Mucosa of descending colon (tissue), 3 donors: ENCODE measurements around the gene PLXNA4. TPM values are rescaled to one million over a fixed set of nuclear protein-coding genes. Genes with fewer than 3 reads are reported as not detected.

Experiments used
- ATAC-seq: fragments of 200-7000 bp; cut with Tn5 transposase; one replicate; pipeline ENCODE4 v1.9.1; 2020; ENCODE audit warnings: mild to moderate bottlenecking, moderate library complexity
- DNase-seq, 3 donors: peaks; one replicate each; pipeline ENCODE4 v3.0.0-alpha.2; 2020
- H3K36me3 ChIP-seq: fragments of 200-600 bp; one replicate; pipeline ENCODE4 v1.8.0; 2021; ENCODE audit warnings: low read depth, mild to moderate bottlenecking
- H3K4me1 ChIP-seq: fragments of 200-600 bp; one replicate; pipeline ENCODE4 v1.8.0; 2021; ENCODE audit warnings: low read depth, mild to moderate bottlenecking
- H3K4me3 ChIP-seq: fragments of 200-600 bp; one replicate; pipeline ENCODE4 v1.8.0; 2021; ENCODE audit warnings: mild to moderate bottlenecking
- H3K9me3 ChIP-seq: fragments of 200-600 bp; one replicate; pipeline ENCODE4 v1.8.0; 2021; ENCODE audit warnings: mild to moderate bottlenecking
- intact Hi-C, 2 donors: fragments of 100-400 bp; cut with DNase I in 1 of 2; cut with micrococcal nuclease in 1 of 2; formaldehyde crosslinking; loops; one replicate each; pipeline versions ENCODE4 v1.11.0 to v1.11.1; 2022; cut with DNase I, micrococcal nuclease
- total RNA-seq, 3 donors: library from RNA; stranded (reverse); fragmentation: NEBNext Ultra II Directional in 2 of 3; extraction: Animal tissue kit (Norgen Biotek cat#: 25700) in 2 of 3; gene quantifications; one replicate each; pipeline versions ENCODE4 v1.2.1 to v1.2.4, GENCODE V29; 2021 to 2023
- TF ChIP-seq, protein P1 (sequence below): fragments of 200-600 bp; IDR thresholded peaks from one replicate; pipeline ENCODE4 v1.8.0; 2022; ENCODE audit warnings: antibody characterized with exemption, mild to moderate bottlenecking
- donor health status: DM: no; HTN: no; CAD: no; lungs with moderate emphysema.
- donor health status: DM: no; HTN: no; CAD: no.
- donor health status: DM: no; HTN: yes; CAD: no.

Gene PLXNA4
- total RNA-seq, 3 donors from 2014 or later = 0.78 to 3.5 (median 2.7) TPM

DNA sequence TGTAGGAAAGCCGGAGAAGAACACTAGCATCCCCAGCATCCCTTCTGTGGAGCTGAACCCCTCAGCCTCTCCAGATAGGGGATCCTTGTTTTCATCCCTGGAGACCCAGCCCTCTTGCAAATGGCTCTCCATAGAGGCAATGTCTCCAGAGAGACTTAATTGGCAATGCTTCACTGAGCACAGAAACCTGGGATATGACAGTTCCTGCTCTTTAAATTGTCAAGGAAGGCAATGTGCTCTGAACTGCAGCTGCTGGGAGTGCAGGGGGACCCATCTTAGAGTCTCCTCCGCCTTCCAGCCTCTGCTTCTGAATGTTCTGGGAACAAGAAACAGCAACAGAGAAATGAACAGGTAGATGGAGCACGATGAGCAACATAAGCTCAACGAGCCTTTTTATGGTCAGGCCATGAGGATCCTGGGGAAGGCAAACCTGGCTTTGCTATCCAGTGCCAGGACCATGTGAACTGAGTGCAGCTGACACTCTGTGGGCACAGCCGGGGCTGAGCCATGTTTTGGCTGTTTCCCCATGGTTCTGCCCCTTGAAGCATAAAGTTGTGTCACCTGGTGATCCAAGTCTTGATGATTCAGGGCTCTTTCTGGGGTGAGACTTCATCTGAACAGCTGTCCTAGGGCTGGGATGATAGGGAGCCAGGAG, 481.0 kb downstream of the PLXNA4 start:
- Histone ChIP-seq H3K4me3 (no peak overlapping the region), H3K4me1 (no peaks in the 10 kb centered on the region), H3K9me3 (no peaks in the 10 kb centered on the region), H3K36me3 (no peaks in the 10 kb centered on the region)
- DNase-seq (no peak), ATAC-seq (no peak)
- TF ChIP-seq, protein P1, sequence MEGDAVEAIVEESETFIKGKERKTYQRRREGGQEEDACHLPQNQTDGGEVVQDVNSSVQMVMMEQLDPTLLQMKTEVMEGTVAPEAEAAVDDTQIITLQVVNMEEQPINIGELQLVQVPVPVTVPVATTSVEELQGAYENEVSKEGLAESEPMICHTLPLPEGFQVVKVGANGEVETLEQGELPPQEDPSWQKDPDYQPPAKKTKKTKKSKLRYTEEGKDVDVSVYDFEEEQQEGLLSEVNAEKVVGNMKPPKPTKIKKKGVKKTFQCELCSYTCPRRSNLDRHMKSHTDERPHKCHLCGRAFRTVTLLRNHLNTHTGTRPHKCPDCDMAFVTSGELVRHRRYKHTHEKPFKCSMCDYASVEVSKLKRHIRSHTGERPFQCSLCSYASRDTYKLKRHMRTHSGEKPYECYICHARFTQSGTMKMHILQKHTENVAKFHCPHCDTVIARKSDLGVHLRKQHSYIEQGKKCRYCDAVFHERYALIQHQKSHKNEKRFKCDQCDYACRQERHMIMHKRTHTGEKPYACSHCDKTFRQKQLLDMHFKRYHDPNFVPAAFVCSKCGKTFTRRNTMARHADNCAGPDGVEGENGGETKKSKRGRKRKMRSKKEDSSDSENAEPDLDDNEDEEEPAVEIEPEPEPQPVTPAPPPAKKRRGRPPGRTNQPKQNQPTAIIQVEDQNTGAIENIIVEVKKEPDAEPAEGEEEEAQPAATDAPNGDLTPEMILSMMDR = no peak
- intact Hi-C loops = no loop called here

DNA sequence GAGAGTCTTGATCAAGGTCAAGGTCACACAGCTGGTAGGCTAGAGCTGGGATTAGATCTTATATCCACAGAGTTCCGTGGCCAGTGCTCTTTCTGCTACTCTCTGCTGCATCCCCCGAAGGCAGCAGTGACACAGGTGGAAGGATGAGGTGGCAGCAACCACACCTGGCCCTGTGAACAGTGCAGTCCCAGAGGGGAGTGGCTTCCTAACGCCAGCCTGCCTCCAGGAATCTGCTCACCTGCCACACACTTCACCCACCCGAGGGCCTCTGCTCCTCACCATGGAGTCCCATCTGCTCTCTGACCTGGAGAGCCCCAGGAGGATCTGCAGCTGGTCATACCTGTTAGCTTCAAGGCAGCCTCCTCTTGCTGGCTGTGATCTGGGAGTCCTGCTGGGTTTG, 484.2 kb downstream of the PLXNA4 start:
- TF ChIP-seq, protein P1 = no peak
- no peaks in the 10 kb centered on the region for H3K4me1 ChIP-seq
- ATAC-seq = peak; percentile 80
- no peaks in the 10 kb centered on the region for H3K9me3 ChIP-seq
- DNase-seq = no peak
- no peaks in the 10 kb centered on the region for H3K36me3 ChIP-seq
- H3K4me3 ChIP-seq = no peak overlapping the region
- intact Hi-C loops = no loop called here

DNA sequence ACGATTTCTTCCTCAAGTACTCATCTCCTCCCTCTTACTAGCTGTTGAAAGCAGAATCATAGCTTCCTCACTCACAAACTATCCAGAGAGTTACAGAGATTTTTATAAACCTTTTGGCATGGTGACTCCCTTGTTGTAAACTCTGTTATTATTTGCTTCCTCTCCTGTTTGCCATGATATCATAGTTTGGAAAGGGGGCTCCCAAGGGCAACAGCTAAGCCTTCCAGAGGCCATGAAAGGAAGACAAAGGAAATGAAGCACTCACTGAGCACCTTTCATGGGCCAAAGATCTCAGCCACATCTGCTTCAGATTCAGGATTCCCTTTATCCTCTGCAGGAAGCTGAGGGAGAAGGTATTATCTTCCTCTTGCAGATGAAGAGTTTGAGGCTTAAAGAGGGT, 484.6 kb downstream of the PLXNA4 start:
- Histone ChIP-seq H3K4me3 (no peak overlapping the region), H3K4me1 (no peaks in the 10 kb centered on the region), H3K9me3 (no peaks in the 10 kb centered on the region), H3K36me3 (no peaks in the 10 kb centered on the region)
- ATAC-seq (no peak), DNase-seq (no peak)
- intact Hi-C loops = no loop called here
- TF ChIP-seq, protein P1 = no peak

DNA sequence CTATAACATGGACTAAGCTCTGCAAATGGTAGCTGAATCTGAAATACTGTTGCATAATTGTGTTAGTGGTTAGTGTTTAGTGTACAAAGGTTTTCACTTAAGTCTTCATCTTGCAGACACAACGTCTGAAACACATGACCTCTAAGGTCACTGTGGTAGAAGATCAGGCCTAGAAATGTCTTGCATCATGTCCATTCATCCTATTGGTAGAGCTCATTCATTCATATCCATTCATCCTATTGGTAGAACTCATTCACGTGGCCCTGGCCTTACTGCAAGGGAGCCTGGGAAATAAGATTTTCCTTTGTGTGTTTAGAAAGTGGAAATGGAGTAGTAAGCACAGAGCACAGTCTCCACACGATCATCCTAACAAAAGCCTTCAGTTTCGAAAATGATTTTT, 485.8 kb downstream of the PLXNA4 start:
- DNase-seq (no peak), ATAC-seq (no peak)
- intact Hi-C loops = no loop called here
- Histone ChIP-seq H3K9me3 (no peaks in the 10 kb centered on the region), H3K36me3 (no peaks in the 10 kb centered on the region), H3K4me3 (no peak overlapping the region), H3K4me1 (no peaks in the 10 kb centered on the region)
- TF ChIP-seq, protein P1 = no peak

DNA sequence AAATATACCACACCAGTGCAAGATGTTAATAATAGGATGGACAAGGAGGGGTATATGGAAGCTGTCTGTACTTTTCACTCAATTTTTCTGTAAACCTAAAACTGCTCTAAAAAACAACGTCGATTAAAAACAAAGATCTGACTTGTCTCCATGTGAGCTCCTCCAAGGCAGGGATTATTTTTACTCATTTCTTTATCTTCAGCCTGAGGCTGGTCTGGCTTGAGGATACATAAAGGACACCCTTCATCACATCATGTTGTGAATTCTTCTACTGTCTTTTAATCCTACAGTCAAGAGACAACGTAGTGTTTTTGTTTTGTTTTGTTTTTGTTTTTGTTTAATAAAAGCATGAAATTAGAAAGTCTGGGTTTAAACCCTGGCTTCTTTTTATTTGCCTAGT, 486.9 kb downstream of the PLXNA4 start:
- TF ChIP-seq, protein P1 = no peak
- Histone ChIP-seq H3K9me3 (no peaks in the 10 kb centered on the region), H3K4me1 (no peaks in the 10 kb centered on the region), H3K36me3 (no peaks in the 10 kb centered on the region), H3K4me3 (no peak overlapping the region)
- intact Hi-C loops = no loop called here
- DNase-seq (no peak), ATAC-seq (no peak)

DNA sequence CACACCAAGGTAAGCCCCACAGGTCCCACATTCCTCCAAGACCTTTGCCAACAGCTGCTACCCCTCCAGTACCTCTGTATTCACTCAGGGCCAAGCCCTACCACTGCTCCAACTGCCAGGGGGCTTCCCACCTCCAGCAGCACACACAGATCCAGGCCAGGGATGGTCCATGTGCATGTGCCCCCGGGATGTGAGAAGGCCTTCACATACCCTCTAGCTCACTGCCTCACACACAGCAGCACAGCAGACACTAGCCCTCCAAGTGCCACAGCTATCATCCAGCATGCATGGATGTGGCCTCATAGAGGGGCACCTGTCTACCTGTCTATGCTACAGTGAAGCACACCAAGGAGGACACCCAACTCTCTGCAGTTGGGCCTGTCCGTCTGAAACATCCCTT, 488.8 kb downstream of the PLXNA4 start:
- Histone ChIP-seq H3K9me3 (no peaks in the 10 kb centered on the region), H3K4me3 (no peak overlapping the region), H3K4me1 (no peaks in the 10 kb centered on the region), H3K36me3 (no peaks in the 10 kb centered on the region)
- intact Hi-C loops = no loop called here
- no peak for ATAC-seq
- TF ChIP-seq, protein P1 = no peak
- DNase-seq = no peak
